Activated T-helper 1 cell treated with anti-CD3 and anti-CD28 coated beads, Interleukin-12 subunit alpha, Interleukin-12 subunit beta, Interleukin-2, Interleukin-4 antibody, amounts not matched to agents 30 ng/mL and 10 ng/mL and 1 ng/mL, durations not matched to agents 14 hours and 24 hours and 36 hours (primary cell): Measurements from ENCODE around the gene CYP2R1. TPM values are rescaled to one million over a fixed set of nuclear protein-coding genes. Genes with fewer than 3 reads are reported as not detected.

ENCODE experiments used
- DNase-seq: peaks from one replicate; pipeline ENCODE4 v3.0.0; 2021; ENCODE audit warnings: low spot score
- H3K27ac Mint-ChIP-seq: one replicate; pipeline ENCODE4 v1.8.0; 2021; ENCODE audit warnings: mild to moderate bottlenecking, mixed read lengths
- H3K27me3 Mint-ChIP-seq: one replicate; pipeline ENCODE4 v1.8.0; 2022; ENCODE audit warnings: mild to moderate bottlenecking, moderate library complexity, mixed read lengths; ENCODE audit not compliant: insufficient read depth
- H3K36me3 Mint-ChIP-seq: one replicate; pipeline ENCODE4 v1.8.0; 2021; ENCODE audit warnings: low read depth, mixed read lengths
- H3K4me1 Mint-ChIP-seq: one replicate; pipeline ENCODE4 v1.8.0; 2021; ENCODE audit warnings: low read depth, mixed read lengths
- H3K4me3 Mint-ChIP-seq: one replicate; pipeline ENCODE4 v1.8.0; 2021; ENCODE audit warnings: mild to moderate bottlenecking, moderate library complexity, mixed read lengths
- H3K9me3 Mint-ChIP-seq: one replicate; pipeline ENCODE4 v1.8.0; 2021; ENCODE audit warnings: mixed read lengths
- intact Hi-C: fragments of 100-400 bp; cut with micrococcal nuclease; formaldehyde crosslinking; loops from one replicate; pipeline ENCODE4 v1.15.1; 2024
- total RNA-seq: library from RNA; stranded (reverse); gene quantifications from 2 replicates; pipeline ENCODE4 v1.2.3, GENCODE V29; 2022

Gene CYP2R1
- total RNA-seq, 1 donor from 2014 or later: 13.7 TPM

DNA sequence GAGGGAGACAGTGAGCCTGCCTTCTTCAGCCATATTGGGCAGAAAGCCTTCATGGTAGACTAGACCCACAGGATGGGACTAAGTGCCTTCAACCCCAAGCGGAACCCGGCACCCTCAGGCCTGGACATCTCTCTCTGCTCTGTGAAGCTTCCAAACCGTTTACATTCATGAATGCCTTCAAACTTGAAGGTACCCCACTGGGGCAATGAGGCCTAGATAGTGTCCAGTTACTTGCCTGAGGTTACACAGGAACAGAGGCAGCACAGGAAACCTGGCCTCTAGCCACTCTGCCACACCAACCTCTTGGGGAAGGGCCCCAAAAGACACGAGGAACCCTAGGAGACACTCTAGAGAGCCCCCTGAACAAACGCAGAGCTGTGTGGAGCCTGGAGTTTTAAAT is 14.5 kb upstream of the CYP2R1 start:
- intact Hi-C loops: loop anchor here (10.0 kb wide), 1 partner anchor 1442 kb away; the partner anchor contains the start of gene BTBD10
- DNase-seq: no peak
- Mint-ChIP-seq H3K9me3 (no peaks in the 10 kb centered on the region), H3K4me3 (peak overlapping the region; percentile 93), H3K4me1 (peaks cover 65% of the 10 kb centered on the region), H3K27ac (peak overlapping the region; percentile 85), H3K27me3 (no peaks in the 10 kb centered on the region), H3K36me3 (peaks cover 3% of the 10 kb centered on the region)

DNA sequence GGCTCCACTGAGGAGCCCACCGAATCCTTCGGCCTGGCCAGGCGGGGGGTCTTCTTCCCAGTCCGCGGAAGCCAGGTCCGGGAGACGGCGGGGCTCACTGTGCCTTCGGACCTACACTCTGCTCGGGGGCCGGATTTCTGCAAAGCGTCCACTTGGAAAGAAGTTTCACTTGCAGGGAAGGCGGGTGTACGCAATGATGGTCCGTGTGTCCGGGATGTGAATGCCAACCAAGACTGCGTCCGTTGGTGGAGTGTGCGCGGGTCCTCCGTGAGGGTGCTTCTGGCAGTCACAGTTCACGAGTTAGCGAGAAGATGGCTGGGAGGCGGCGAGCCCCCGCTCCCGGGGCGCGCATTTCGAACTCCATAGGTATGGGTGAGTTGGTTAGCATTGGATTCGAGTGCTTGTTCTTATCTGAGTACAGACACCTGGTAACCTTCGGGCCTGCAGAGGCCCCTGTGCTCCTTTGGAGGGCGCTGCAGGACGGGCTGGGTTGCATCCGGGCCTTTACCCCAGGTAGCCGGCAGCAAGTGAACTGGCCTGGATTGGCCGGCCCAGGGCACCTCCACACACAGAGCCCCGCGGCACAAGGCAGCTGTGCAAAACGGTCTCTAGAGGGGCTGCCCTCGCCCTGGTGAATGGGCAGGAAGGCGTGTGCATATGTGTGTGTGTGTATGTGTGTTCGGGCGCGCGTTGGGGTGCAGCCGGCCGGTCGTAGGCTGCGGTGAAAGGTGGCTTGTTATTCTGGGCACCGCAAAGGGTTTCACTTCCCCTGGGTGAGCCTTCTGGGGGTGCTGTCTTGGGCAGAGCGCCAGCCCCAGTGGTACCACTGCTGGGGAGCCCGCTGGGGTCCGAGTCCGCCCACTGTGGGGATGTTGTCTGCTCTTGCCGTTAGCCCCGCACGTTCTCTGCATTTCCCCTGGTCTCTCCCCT is 13.3 kb upstream of the CYP2R1 start:
- intact Hi-C loops: loop anchor here (1.0 to 10.0 kb wide), 4 partner anchors 260 to 1441 kb away; partner anchors contain the start of genes BTBD10 and PSMA1
- peak overlapping the region; percentile 85 for H3K27ac Mint-ChIP-seq
- DNase-seq: peak; percentile 70
- peaks cover 65% of the 10 kb centered on the region for H3K4me1 Mint-ChIP-seq
- no peaks in the 10 kb centered on the region for H3K9me3 Mint-ChIP-seq
- H3K27me3 Mint-ChIP-seq: no peaks in the 10 kb centered on the region
- H3K4me3 Mint-ChIP-seq: peak overlapping the region; percentile 93
- H3K36me3 Mint-ChIP-seq: peaks cover 3% of the 10 kb centered on the region

DNA sequence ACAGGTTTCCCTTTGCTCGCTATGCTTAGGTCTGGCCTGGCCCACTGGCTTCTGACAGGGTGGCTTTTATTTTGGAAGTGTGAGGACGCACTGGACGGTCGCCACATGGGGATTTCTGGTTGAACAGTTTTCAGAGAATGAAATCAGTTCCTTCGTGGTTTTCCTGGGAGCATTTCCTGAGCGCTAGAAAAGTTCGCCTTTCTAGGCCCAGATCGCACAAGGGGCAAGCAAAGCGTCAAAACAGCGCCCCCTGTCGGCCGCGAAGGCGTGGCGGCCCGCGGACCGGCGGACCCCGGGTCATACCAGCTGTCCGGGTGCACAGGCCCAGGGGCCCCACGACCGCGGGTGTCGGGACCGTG is 12.7 kb upstream of the CYP2R1 start:
- intact Hi-C loops: loop anchor here (1.0 to 10.0 kb wide), 5 partner anchors 12 to 1440 kb away; partner anchors contain the start of genes BTBD10, CYP2R1 and PSMA1
- DNase-seq: peak; percentile 80
- Mint-ChIP-seq H3K27ac (peak overlapping the region; percentile 80), H3K9me3 (no peaks in the 10 kb centered on the region), H3K36me3 (peaks cover 3% of the 10 kb centered on the region), H3K4me1 (peaks cover 65% of the 10 kb centered on the region), H3K27me3 (no peaks in the 10 kb centered on the region), H3K4me3 (peak overlapping the region; percentile 93)

DNA sequence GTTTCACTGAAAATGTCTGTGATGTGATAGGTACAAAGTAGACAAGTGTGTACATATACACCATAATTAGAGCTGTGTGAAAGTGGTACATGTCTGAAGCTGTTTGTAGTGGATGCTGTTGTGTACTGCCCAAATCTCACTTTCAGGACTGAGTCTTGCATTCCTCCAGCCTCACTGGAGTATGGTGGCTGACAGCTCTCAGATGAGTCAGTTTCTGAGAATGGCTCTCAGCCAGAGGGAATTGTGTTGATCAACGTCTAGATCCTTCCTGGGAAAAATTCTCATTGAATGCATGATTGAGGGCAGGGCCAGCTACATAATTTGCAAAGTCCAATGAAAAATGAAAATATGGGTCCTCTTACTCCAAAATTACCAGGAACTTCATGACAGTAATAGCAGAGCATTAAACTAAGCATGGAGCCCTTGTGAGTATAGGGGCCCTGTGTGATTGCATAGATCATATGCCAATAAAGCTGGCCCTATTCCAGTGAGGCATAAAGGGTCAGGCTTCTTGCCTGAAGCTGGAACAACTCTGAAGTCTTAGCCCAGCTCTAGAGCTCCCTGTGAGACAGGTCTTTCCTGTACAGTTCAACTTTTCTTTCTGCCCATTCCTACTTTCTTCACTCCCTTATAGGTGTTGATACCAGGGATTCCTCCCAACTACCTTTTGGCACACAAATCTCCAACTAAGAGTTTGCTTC is 10.8 kb upstream of the CYP2R1 start:
- Mint-ChIP-seq H3K4me1 (peaks cover 48% of the 10 kb centered on the region), H3K9me3 (no peaks in the 10 kb centered on the region), H3K36me3 (peaks cover under 1% of the 10 kb centered on the region), H3K27me3 (no peaks in the 10 kb centered on the region), H3K27ac (no peak overlapping the region), H3K4me3 (no peak overlapping the region)
- intact Hi-C loops: loop anchor here (10.0 kb wide), 1 partner anchor 1438 kb away; the partner anchor contains the start of gene BTBD10
- no peak for DNase-seq

DNA sequence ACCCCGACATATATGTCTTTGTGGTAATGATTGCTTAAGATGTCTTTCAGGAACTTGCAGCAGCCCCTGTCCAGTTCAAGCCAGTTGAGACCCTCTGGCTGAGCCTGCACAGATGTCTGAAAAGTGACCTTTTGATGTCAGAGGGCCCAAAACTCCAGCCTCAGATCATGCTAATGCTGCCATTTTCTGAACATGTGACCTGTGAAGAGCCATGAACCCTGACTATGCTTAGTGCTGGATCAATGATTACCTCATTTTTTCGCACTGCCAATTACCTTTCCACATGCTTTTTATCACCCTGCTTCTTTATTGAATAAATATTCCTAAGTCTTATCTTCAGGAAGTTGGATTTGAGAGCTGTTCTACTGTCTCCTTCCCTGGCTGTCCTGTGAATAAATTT is 6.9 kb upstream of the CYP2R1 start:
- intact Hi-C loops: no loop called here
- Mint-ChIP-seq H3K4me3 (no peak overlapping the region), H3K4me1 (peaks cover 34% of the 10 kb centered on the region), H3K36me3 (peaks cover 8% of the 10 kb centered on the region), H3K27me3 (no peaks in the 10 kb centered on the region), H3K9me3 (peaks cover 5% of the 10 kb centered on the region), H3K27ac (peak overlapping the region; percentile 22)
- no peak for DNase-seq

DNA sequence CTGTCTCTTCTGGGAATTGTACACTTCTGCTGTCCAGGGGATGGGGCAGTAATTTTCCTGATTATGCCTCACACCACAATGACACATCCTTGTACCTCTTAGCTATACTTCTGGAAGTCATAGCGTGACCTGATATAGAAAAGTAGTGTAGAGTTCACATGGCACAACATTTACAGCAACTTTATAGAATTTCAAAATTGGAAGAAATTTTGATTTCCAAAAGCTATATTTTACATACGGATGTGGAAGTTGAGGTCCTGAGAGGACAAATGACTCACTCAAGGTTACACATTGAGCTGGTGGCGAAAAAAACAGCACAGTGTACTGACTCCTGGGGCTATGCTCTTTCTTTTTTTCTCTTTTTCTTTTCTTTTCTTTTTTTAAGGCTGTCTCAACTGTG is 6.3 kb upstream of the CYP2R1 start:
- H3K27me3 Mint-ChIP-seq: no peaks in the 10 kb centered on the region
- H3K4me1 Mint-ChIP-seq: peaks cover 28% of the 10 kb centered on the region
- no peak overlapping the region for H3K4me3 Mint-ChIP-seq
- peaks cover 5% of the 10 kb centered on the region for H3K9me3 Mint-ChIP-seq
- peak overlapping the region; percentile 22 for H3K27ac Mint-ChIP-seq
- DNase-seq: no peak
- peaks cover 8% of the 10 kb centered on the region for H3K36me3 Mint-ChIP-seq
- intact Hi-C loops: no loop called here

DNA sequence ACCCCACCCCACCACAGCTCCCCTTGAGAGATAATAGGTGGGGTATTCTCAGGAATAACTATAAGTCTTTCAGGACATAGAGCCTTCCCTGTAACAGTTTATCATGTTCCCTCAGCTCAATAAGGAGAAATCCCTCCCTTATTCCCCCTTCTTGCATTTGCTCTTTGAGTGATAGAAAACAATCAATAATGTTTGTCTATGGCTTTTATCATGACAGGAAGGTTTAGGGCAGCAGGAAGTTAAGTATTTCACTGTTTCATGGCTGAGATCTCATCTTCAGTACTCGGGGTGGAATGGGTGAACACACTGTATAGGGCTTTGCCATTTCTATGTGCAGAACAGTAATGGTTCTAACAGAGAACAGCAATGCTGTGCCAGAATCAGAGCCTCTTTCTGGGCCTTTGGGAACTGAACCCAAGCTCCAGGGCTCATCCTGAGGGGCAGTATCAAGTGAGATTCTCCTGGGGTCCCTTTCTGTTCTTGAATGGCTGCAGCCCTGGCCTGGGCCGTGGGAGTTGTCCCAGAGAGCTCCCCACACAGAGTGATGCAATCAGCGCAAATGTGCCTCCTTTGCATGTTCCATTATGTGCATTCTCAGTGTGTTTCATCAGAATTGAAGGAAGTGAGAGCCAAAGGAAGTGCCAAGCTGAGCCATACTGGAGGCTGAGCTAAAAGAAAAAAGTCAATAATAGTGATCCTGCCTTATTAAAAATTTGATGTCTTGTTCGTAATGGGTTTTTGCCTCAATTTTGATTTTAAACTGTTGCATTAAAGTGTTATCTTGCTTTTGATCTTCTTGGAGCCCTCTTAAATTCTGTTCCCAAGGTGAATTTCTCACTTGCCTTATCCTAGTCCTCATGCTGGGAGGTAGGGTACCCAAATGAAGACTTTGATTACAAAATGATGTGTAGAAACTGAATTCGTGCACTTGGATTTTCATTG is 2.9 kb upstream of the CYP2R1 start:
- Mint-ChIP-seq H3K36me3 (peaks cover 12% of the 10 kb centered on the region), H3K27ac (peak overlapping the region; percentile 69)

DNA sequence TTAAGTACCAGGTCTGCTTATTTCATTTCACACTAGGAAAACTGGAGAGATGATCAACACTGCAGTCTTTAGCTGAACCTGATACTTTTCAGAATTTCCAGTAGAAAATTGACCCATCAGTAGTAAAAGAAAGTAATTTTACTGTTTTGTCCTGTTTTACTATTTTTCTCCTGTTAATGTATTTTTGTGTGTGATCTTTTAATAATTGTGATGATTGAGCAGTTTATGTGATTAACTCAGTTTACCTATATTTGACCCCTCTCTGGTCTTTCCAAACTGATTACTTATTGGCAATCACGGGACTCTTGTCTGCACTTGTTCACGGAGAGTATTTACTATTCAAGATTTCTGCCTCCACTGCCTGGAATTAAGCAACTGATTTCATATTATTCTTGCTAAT is 546 bp upstream of the CYP2R1 start:
- peaks cover 22% of the 10 kb centered on the region for H3K36me3 Mint-ChIP-seq
- no peak for DNase-seq
- intact Hi-C loops: loop anchor here (1.0 to 5.0 kb wide), 6 partner anchors 12 to 1605 kb away; partner anchors contain the start of genes COPB1 and FAR1
- H3K9me3 Mint-ChIP-seq: peaks cover 5% of the 10 kb centered on the region
- peak overlapping the region; percentile 77 for H3K27ac Mint-ChIP-seq
- H3K27me3 Mint-ChIP-seq: no peaks in the 10 kb centered on the region
- peaks cover 56% of the 10 kb centered on the region for H3K4me1 Mint-ChIP-seq
- H3K4me3 Mint-ChIP-seq: peak overlapping the region; percentile 90

More for the DNA sequence above, 2.9 kb upstream of the CYP2R1 start:
- no peak for DNase-seq
- Mint-ChIP-seq H3K9me3 (peaks cover 5% of the 10 kb centered on the region), H3K4me3 (peak overlapping the region; percentile 3), H3K27me3 (no peaks in the 10 kb centered on the region), H3K4me1 (peaks cover 39% of the 10 kb centered on the region)
- intact Hi-C loops: loop anchor here (5.0 kb wide), 2 partner anchors 1228 to 1608 kb away; partner anchors contain the start of gene FAR1

DNA sequence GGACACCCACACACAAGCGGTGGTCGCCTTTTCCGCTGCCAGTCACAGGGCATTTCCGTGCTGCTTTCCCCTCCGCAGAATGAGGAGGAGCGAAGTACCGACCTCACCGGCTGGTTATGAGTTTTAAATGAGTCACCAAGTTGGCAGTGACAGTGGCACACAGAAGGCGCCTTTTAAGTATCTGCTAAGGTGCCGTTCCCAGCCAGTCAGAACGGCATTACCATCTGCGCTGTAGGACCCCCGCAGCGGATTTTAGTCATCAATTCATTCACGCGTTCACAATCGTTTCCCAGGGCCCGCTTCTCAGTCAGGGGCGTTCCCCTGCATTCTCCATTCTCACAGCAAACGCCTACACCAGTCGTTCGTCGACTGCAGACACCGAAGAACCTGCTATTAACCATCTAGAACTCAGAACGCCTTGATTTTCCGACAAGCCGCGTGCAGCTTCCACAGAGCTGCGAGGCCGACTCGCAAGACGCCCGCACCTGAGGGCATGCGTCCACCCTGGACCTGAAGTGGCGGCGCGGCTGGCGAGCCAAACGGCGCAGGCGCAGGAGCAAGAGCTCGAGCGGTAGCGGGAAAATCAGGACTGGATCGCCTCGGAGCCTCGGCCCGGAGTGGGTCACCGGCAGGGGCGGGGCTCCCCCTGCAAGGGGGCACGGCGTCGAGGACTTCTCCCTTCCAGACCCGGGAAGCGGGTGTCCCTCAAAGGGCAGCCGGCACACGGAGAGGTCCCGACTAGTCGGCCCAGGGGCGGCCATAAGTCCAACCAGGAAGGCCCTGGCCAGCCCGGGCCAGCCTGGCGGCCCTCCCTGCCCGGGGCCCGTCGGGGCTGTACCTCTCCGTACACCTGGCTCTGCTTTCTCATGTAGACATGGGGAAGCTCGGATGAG is 642 bp downstream of the CYP2R1 start:
- intact Hi-C loops: loop anchor here (1.0 to 5.0 kb wide), 13 partner anchors 13 to 1604 kb away; partner anchors contain the start of genes COPB1, FAR1 and PSMA1
- no peaks in the 10 kb centered on the region for H3K27me3 Mint-ChIP-seq
- peak overlapping the region; percentile 98 for H3K27ac Mint-ChIP-seq
- H3K4me1 Mint-ChIP-seq: peaks cover 68% of the 10 kb centered on the region
- peak overlapping the region; percentile 90 for H3K4me3 Mint-ChIP-seq
- DNase-seq: peak; percentile 83
- peaks cover 5% of the 10 kb centered on the region for H3K9me3 Mint-ChIP-seq
- peaks cover 31% of the 10 kb centered on the region for H3K36me3 Mint-ChIP-seq

DNA sequence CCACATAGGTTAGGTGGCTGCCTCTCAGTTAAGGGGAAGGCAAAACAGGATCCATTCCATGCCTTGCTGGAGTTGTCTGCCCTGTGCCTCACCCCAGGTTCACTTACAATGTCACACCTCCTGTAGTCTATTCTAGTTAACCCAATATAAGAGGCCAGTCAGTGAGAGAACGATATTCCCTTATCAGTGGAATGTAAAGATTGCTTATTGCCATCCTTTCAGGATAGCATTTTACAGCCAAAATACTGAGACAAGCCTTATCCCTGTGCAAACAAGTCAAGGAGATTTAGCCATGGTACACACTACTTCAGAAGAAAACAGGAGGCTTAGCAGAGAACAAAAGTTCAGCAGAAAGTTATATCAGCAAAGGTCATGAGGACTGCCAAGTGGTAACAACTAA is 5.5 kb downstream of the CYP2R1 start:
- intact Hi-C loops: no loop called here
- DNase-seq: no peak
- Mint-ChIP-seq H3K27me3 (no peaks in the 10 kb centered on the region), H3K27ac (no peak overlapping the region), H3K36me3 (peaks cover 40% of the 10 kb centered on the region), H3K9me3 (peaks cover 7% of the 10 kb centered on the region), H3K4me1 (peaks cover 46% of the 10 kb centered on the region), H3K4me3 (no peak overlapping the region)

DNA sequence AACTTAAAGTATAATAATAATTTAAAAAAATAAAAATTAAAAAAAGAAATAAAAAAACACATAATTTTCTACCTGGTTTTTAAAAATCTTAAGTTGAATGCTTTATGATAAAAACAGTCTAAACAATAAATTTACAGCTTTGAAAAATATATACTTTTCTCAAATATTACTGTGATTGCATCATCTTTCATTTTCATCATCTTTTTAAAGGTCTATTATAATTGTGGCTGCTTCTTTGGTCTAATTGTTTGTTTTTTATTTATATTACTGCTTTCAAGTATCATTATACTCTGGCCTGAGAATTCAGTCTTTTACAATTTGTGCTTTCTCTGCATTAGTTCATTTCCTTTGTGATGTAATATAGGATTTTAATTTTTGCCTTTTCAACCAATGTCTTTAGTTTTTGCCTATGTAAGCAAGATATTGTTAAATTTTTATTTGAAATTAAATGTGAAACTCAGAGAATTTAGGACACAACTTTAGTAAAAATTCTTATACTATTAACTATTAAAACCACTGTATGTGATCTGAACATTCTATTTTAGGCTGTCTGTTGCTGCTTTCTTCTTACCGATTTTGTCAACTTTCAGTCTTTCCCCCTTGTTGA is 7.3 kb downstream of the CYP2R1 start:
- intact Hi-C loops: no loop called here
- peaks cover 38% of the 10 kb centered on the region for H3K4me1 Mint-ChIP-seq
- no peak for DNase-seq
- H3K27me3 Mint-ChIP-seq: no peaks in the 10 kb centered on the region
- H3K27ac Mint-ChIP-seq: no peak overlapping the region
- H3K4me3 Mint-ChIP-seq: no peak overlapping the region
- peaks cover 7% of the 10 kb centered on the region for H3K9me3 Mint-ChIP-seq
- peaks cover 50% of the 10 kb centered on the region for H3K36me3 Mint-ChIP-seq
